ACHN (cell line): ENCODE measurements around the gene LRRC75B.
"Not testable (repeated sequence)": the region's sequence is repeated elsewhere in the genome, so short reads cannot be mapped to it uniquely, and the experiment has no call there.

Source experiments
- DNase-seq: peaks from one replicate; pipeline ENCODE4 v3.0.0-alpha.2; 2015
- in situ Hi-C: cut with HindIII; loops from 2 replicates; pipeline ENCODE4 v1.10.0; 2017; ENCODE audit warnings: low sequenced_read_pairs, low pct_ligation_motif_present, low pct_unique_long_range_greater_than_20kb

The LRRC75B gene

DNA sequence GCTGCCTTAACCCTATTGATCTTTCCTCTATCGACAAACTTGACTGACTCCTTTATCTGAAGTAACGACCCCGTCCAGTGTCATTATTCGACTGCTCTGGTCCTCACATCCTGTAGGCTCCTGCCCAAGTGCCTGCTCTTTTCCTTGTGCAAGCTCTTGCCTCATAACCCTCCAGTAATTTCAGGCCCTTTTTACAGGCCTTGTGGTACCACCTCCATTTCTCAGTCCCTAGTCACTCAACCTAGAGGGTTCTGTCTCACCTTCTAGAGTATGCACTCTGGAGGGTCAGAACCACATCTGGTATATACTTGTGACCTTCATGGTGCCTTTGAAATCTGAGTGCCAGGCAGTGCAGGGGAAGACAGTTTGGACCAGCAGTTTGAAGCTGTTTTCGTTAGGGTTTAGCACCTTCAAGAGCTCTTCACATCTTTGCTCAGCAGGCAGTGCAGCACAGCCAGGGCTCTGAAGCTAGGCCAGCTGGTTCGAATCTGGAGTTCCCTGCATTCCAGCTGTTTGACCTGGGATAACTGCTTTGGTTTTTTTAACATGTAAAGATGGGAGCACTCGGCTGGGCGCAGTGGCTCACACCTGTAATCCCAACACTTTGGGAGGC, 25.9 kb downstream of the LRRC75B start:
- in situ Hi-C loops: no loop called here
- DNase-seq: no peak

DNA sequence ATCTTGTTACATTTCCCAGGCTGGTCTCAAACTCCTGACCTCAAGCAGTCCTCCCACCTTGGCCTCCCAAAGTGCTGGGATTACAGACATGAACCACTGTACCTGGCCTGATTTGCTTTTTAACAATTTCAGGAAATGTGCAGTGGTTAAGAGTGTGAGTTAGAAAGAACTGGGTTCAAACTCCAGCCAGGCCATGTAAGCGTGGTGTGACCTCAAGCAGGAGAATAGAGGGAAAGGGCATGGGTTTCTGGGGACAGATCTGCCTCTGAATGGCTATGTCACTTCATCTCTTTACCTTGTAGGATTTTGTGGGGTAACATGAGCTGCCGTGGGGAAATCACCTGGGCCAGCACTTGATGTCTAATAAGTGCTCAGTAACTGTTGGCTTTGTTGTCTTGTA, 27.8 kb downstream of the LRRC75B start:
- DNase-seq: no peak
- in situ Hi-C loops: no loop called here

DNA sequence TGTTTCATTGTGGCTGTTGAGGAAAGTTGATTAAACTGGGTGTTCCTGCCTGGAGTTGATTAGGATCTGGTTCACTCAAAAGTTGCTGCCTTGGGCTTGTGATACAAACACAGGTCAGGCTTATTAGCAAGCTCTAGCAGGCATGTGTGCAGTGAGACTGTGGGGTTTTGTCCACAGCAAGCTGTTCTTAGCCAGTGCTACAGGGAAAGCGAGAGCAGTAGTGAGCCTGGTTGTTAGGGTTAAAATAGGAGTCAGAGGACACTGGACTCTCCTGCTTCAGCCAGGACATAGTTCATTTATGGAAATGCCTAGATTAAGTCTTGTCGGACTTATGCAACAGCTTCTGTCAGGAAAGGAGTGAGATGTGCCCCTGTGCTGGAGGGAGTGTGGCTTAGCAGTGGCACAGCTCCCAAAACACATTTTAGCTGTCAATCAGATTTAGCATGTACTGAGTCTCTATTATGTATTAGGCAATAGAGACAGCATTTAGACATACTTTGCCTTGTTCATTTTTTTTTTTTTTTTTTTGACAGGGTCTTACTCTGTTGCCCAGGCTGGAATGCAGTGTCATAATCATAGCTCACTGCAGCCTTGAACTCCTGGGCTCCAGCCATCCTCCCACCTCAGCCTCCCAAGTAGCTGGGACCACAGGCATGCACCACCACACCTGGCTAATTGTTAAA, 28.4 kb downstream of the LRRC75B start:
- in situ Hi-C loops: no loop called here
- DNase-seq: no peak

- in situ Hi-C loops: no loop called here
- DNase-seq: no peak
Observed at GRCh38 chr22:24563246-24563645, 29.6 kb downstream of the LRRC75B start.

DNA sequence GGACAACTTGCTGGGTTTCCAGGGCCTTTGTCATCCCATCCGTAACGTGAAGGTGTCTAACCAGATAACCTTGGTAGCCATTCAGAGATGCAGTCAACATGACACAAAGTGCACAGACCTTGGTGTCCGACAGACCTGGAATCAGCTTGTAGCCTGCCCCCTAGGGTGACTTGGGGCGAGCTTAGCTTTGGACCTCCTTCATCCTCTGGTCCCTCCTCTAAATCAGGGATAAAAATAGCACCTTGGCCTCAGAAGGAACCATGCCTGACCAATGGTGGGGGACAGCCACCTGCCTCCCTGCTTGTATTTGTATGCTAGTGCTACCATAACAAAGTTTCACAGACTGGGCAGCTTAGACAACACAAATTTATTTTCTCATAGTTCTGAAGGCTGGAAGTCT, 33.4 kb downstream of the LRRC75B start:
- DNase-seq: no peak
- in situ Hi-C loops: no loop called here

- in situ Hi-C loops: no loop called here
- peak; percentile 96 for DNase-seq
Observed at GRCh38 chr22:24555165-24556039, 37.5 kb downstream of the LRRC75B start, which contains the start of gene SNRPD3. Gene SNRPD3 (plus strand): TSS chr22:24555999. CDS start chr22:24557675, 1,676 bp downstream.

DNA sequence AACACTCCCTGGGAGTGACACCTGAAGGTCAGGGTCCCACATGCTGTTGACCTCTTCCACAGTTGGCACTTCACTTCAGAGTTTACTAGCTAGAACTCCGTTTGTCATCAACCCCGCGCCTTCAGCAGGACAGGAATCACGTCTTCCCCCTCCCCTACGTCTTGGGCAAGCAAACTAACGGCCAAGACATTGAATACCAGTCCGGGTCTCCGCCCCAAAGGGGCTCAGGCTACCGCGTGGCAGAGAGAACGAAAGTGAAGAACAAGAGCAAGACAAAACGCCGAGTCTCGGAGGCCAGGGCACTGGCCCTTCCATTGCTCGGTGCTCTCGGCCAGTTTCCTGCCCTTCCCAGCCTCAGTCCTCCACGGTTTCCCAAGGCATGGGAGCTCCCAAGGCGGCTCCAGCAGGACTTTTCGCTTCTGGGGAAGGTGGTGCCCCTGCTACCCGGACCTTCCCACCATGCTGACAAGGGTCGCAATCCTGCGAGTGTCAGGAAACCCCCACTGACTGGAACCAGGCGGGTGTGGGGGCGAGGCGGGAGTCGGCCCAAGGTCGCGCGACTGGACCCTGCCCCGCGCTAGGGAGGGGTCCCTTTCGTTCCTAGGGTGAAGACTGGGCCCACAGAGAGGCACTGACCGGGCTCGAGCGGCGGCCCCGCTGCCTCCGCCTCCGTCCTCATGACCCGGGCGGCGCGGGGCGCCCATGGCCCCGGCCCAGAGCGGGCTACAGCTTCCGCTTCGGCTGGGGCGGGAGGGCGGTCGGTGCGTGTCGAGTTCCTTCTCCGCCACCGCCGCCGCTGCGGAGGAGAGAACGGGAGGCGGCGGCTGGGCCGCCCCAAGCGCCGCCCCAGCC, 38.3 kb downstream of the LRRC75B start, which contains the start of gene GUCD1:
Gene GUCD1, minus strand, starts transcription at position 826 of the 852 bp plus-strand sequence. Its CDS starts 147 bp downstream, at position 679.
- DNase-seq: peak; percentile 37
- in situ Hi-C loops: no loop called here

DNA sequence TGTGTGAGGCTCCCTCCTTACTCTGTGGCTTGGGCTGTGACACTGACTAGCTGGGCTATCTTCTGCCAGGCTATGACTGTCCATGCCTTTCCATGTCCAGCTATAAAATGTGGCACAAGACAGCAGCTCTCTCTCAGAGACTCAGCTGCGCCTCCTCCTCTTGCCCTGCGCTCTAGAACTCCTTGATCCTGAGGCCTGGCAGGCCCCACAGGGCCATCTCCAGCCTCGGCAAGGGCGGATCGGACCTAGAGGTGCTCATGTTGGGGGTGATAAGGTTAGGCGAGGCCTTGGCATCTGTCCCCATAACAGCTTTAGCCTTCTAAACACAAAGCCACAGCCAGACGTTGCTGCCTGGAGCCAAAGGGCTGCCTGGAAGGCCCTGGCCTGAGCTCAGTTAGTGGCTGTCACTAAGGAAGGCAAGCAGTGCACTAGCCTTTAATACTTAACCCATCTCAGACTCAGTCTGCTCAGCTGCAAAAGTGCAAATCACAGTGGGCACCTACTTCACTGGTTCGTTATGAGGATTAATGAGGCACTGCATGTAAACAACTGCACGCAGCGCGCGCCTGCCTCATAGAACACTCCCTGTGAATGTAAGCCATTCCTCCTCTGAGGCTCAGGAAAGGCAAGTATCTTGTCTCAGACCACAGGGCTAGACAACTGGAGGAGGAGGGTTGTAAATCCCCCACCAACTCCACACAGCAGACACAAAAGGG, 39.1 kb downstream of the LRRC75B start:
- in situ Hi-C loops: no loop called here
- DNase-seq: no peak

- DNase-seq, in situ Hi-C loops: not testable (repeated sequence)
Observed at GRCh38 chr22:24552503-24553286, 40.2 kb downstream of the LRRC75B start.

DNA sequence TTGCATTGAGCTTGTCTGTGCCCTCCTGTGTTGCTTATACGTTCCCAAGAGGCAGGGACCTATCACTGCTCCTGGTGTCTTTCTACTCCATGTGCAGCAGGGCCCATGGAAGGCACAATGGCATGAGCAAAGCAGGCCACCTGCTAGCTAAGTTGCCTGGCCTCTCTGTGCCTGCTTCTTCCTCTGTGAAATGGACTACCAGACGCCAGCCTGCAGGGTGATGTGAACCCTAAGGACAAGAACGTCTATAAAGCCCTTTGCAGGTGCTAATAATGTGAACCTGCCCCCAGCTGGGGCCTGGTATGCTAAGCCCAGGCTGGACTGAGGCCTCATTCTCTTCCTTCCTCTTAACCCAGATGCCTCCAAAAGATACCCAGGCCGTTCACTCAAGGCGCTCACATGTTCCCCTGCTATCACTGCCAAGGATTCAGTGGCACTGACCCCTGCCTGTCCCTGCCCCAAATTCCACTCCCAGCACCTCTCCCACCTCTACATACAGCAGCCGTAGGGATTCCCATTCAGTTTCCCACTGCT, 41.9 kb downstream of the LRRC75B start:
- in situ Hi-C loops: no loop called here
- no peak for DNase-seq

- in situ Hi-C loops: no loop called here
- DNase-seq: no peak
Observed at GRCh38 chr22:24550028-24550901, 42.6 kb downstream of the LRRC75B start.

GRCh38 chr22:24548812-24549211, 44.1 kb downstream of the LRRC75B start:
- in situ Hi-C loops: no loop called here

DNA sequence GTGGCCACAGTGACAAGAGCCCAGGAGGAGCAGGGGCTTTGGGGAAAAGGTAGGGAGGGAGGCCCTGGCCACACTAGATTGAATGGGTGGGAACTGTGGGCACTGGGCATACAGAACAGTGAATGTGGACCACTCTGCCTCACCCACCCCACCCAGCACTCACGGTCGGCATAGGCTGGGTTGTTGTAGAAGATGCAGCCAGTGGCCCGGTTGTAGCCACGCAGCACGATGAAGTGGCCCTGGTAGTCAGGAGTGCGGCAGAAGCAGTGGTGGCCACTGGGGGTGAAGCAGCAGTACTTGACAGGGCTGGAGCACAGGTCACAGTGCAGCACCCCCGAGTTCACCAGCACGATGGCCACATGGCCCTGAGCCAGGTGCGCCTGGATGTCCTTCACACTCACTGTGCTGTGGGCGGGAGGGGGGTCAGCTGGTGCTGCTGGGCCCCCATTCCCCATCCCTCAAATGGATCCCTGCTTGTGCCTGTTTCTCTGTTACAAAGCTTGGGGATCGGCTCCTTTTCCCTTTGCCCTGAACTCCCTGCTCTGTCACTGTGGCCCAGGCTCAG, 49.1 kb downstream of the LRRC75B start:
- DNase-seq: no peak
- in situ Hi-C loops: no loop called here

More at GRCh38 chr22:24548812-24549211, 44.1 kb downstream of the LRRC75B start:
- DNase-seq: no peak

DNA sequence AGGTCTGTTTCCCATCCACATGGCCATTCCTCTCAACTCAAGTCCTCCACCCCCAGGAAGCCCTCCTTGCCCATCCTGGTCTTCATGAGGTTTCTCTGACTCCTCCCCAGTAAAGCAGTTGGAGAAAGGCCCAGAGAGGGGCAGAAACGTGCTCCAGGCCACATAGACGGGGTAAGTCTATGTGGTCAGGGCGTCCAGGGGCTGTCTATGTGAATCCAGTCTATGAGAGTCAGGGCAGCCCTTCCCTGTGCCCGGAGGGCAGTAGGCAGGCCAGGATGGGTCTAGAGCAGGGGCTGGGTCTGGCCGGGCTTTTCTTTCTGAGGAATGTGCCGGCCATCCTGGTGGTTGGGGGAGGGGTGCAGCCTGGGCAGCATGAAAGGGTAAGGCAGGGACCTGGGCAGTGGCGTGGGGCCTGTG, 49.7 kb downstream of the LRRC75B start:
- DNase-seq: no peak

GRCh38 chr22:24542641-24543040, 50.2 kb downstream of the LRRC75B start:
- in situ Hi-C loops: no loop called here
- DNase-seq: no peak

More for the DNA sequence above, 49.7 kb downstream of the LRRC75B start:
- in situ Hi-C loops: no loop called here
